MM.1S (cell line): ENCODE measurements around the gene LINS1.

Source experiments
- CTCF ChIP-seq: fragments of 300-600 bp; sonication (generic); IDR thresholded peaks from 2 replicates; pipeline ENCODE4 v1.5.1; 2016; ENCODE audit warnings: antibody characterized with exemption, low read length, mixed read lengths
- EZH2 ChIP-seq: fragments of 300-600 bp; sonication (generic); optimal IDR thresholded peaks from 2 replicates; pipeline ENCODE3; 2017; ENCODE audit warnings: low read depth, mild to moderate bottlenecking, antibody characterized with exemption, low read length, mixed read lengths

GRCh38 chr15:100615801-100616200, 13.8 kb upstream of the LINS1 start:
- TF ChIP-seq CTCF (no peak), EZH2 (no peak)
